ENCODE results near the gene OSTN.
"Not testable (repeated sequence)": the region's sequence is repeated elsewhere in the genome, so short reads cannot be mapped to it uniquely, and the experiment has no call there.

OSTN gene

GRCh38 chr3:191198932-191199331 lies at the start of gene OSTN:
Gene OSTN, plus strand, starts transcription at chr3:191199241. Its CDS starts 13,292 bp downstream, at chr3:191212533.
- DNase-seq = no peak

GRCh38 chr3:191151653-191152052 lies 47.4 kb upstream of the OSTN start:
- no peak for DNase-seq

- no peak for DNase-seq
Observed at GRCh38 chr3:191154827-191155226, 44.2 kb upstream of the OSTN start.

GRCh38 chr3:191158247-191158646 lies 40.8 kb upstream of the OSTN start:
- DNase-seq = no peak

GRCh38 chr3:191158815-191159214 lies 40.2 kb upstream of the OSTN start:
- no peak for DNase-seq

GRCh38 chr3:191165802-191166201 lies 33.2 kb upstream of the OSTN start:
- DNase-seq = no peak

- no peak for DNase-seq
Observed at GRCh38 chr3:191166368-191166767, 32.7 kb upstream of the OSTN start.

GRCh38 chr3:191169566-191169965 lies 29.5 kb upstream of the OSTN start:
- no peak for DNase-seq

GRCh38 chr3:191170097-191170496 lies 28.9 kb upstream of the OSTN start:
- DNase-seq = no peak

- DNase-seq = no peak
Observed at GRCh38 chr3:191175102-191175501, 23.9 kb upstream of the OSTN start.

GRCh38 chr3:191176038-191176785 lies 22.8 kb upstream of the OSTN start:
- no peak for DNase-seq

GRCh38 chr3:191185382-191185781 lies 13.7 kb upstream of the OSTN start:
- DNase-seq = not testable (repeated sequence)

- DNase-seq = not testable (repeated sequence)
Observed at GRCh38 chr3:191188246-191188645, 10.8 kb upstream of the OSTN start.

GRCh38 chr3:191192270-191192669 lies 6.8 kb upstream of the OSTN start:
- DNase-seq = not testable (repeated sequence)

GRCh38 chr3:191192941-191193340 lies 6.1 kb upstream of the OSTN start:
- no peak for DNase-seq

- DNase-seq = no peak
Observed at GRCh38 chr3:191197761-191198306, 1.2 kb upstream of the OSTN start.

GRCh38 chr3:191198480-191198879 lies 561 bp upstream of the OSTN start:
- no peak for DNase-seq

- no peak for DNase-seq
Observed at GRCh38 chr3:191210032-191210431, 11.0 kb downstream of the OSTN start.

- no peak for DNase-seq
Observed at GRCh38 chr3:191216510-191216909, 17.5 kb downstream of the OSTN start.

GRCh38 chr3:191217301-191217700 lies 18.3 kb downstream of the OSTN start:
- no peak for DNase-seq

- DNase-seq = no peak
Observed at GRCh38 chr3:191220908-191221307, 21.9 kb downstream of the OSTN start.

- no peak for DNase-seq
Observed at GRCh38 chr3:191221638-191222037, 22.6 kb downstream of the OSTN start.

GRCh38 chr3:191227541-191227940 lies 28.5 kb downstream of the OSTN start:
- no peak for DNase-seq

GRCh38 chr3:191234216-191234615 lies 35.2 kb downstream of the OSTN start:
- no peak for DNase-seq
